ENCODE measurements around the gene LIPT2. TPM values are rescaled to one million over a fixed set of nuclear protein-coding genes. Genes with fewer than 3 reads are reported as not detected.

The LIPT2 gene
- total RNA-seq, 2 donors from 2014 or later: 3.9 to 4.4 TPM

DNA sequence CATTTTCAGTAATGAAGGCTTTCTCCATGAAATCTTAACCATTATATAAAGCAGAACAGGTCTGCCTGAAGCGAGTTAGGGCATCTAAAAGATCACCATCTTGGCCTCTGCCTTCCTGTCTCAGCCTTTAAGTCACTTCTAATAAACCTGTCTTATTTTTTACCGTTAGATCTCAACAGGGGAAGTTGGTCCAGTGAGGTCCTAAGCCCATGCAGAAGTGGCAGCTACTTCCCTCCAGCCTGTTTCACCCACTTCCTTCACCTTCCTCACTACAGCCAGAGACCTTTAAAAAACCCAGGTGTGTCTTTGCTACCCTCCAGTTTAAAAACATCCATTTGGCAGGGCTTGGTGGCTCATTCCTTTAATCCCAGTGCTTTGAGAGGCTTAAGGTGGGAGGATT lies 14.1 kb upstream of the LIPT2 start:
- H3K4me3 ChIP-seq: no peak overlapping the region
- no peak for DNase-seq
- H3K36me3 ChIP-seq: no peaks in the 10 kb centered on the region
- no peak overlapping the region for H3K9ac ChIP-seq (ENCODE audit: low read depth in 2 of 2, low read length in 2 of 2)
- no peak overlapping the region for H3K27ac ChIP-seq
- no peaks in the 10 kb centered on the region for H3K4me1 ChIP-seq
- no peak for TF ChIP-seq CTCF (IDR thresholded peaks at IDR 0.05)
- no peaks in the 10 kb centered on the region for H3K9me3 ChIP-seq
- no peaks in the 10 kb centered on the region for H3K27me3 ChIP-seq
- intact Hi-C loops (cut with DNase I): no loop called here

- TF ChIP-seq CTCF (IDR thresholded peaks at IDR 0.05): no peak
- Histone ChIP-seq H3K4me3 (no peak overlapping the region), H3K27ac (no peak overlapping the region), H3K36me3 (no peaks in the 10 kb centered on the region), H3K9ac (ENCODE audit: low read depth in 2 of 2, low read length in 2 of 2) (no peak overlapping the region), H3K9me3 (no peaks in the 10 kb centered on the region), H3K27me3 (no peaks in the 10 kb centered on the region), H3K4me1 (no peaks in the 10 kb centered on the region)
- intact Hi-C loops (cut with DNase I): no loop called here
- no peak for DNase-seq
Observed at GRCh38 chr11:74506823-74507222, 13.3 kb upstream of the LIPT2 start.

- H3K27ac ChIP-seq: no peak overlapping the region
- TF ChIP-seq CTCF (IDR thresholded peaks at IDR 0.05): no peak
Observed at GRCh38 chr11:74505911-74506310, 12.4 kb upstream of the LIPT2 start.

DNA sequence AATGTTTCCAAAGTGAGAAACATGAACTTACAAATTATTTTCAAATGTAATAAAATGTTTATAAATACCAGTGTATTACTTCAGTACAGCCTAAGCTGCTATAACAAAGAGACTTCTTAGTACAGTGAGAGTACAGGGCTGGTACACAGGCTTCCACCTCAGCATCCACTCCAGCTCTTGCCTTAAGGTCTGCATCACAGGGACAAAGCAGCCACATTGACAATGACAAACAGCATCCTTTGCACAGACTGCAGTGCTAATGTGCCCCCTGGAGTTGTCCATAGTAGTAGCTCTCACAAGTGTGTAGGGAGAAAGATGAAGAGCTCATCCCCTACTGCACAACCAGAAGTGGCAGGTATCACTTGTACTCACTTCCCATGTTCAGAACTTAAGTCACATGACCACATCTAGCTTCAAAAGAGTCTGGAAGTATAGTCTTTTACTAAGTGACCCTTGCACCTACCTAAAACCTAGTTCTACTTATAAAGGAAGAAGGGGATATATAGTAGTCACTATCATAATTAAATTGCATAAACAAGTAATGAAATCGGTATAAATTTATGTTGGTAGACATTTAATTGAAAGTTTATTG lies 10.7 kb upstream of the LIPT2 start:
- Histone ChIP-seq H3K27me3 (no peaks in the 10 kb centered on the region), H3K4me1 (no peaks in the 10 kb centered on the region), H3K9me3 (no peaks in the 10 kb centered on the region), H3K36me3 (no peaks in the 10 kb centered on the region), H3K27ac (no peak overlapping the region), H3K9ac (ENCODE audit: low read depth in 2 of 2, low read length in 2 of 2) (no peak overlapping the region), H3K4me3 (no peak overlapping the region)
- no peak for TF ChIP-seq CTCF (IDR thresholded peaks at IDR 0.05)
- intact Hi-C loops (cut with DNase I): no loop called here
- DNase-seq: no peak

More at GRCh38 chr11:74505911-74506310, 12.4 kb upstream of the LIPT2 start:
- no peaks in the 10 kb centered on the region for H3K4me1 ChIP-seq
- no peaks in the 10 kb centered on the region for H3K36me3 ChIP-seq
- intact Hi-C loops (cut with DNase I): no loop called here
- no peaks in the 10 kb centered on the region for H3K9me3 ChIP-seq
- H3K4me3 ChIP-seq: no peak overlapping the region
- no peaks in the 10 kb centered on the region for H3K27me3 ChIP-seq
- DNase-seq: no peak
- H3K9ac ChIP-seq (ENCODE audit: low read depth in 2 of 2, low read length in 2 of 2): no peak overlapping the region

DNA sequence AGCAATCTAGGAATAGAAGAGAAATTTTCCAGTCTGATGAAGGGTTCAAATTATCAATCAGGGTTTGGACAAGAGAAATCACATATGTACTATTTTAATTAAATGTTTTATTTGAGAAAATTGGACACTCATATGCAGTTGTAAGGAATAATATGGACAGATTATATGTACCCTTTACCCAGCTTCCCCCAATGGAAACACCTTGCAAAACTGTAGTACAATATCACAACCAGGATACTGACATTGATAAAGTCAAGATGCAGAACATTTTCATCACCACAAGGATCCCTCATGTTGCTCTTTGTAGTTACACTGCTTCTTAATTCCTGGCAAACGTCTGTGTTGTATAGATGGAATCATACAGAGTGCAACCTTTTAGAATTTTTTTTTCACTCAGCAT lies 1.4 kb upstream of the LIPT2 start:
- TF ChIP-seq CTCF (IDR thresholded peaks at IDR 0.05): no peak
- intact Hi-C loops (cut with DNase I): no loop called here
- no peaks in the 10 kb centered on the region for H3K4me1 ChIP-seq
- H3K27ac ChIP-seq: no peak overlapping the region
- no peak overlapping the region for H3K9ac ChIP-seq (ENCODE audit: low read depth in 2 of 2, low read length in 2 of 2)
- DNase-seq: no peak
- no peaks in the 10 kb centered on the region for H3K27me3 ChIP-seq
- H3K9me3 ChIP-seq: no peaks in the 10 kb centered on the region
- H3K36me3 ChIP-seq: no peaks in the 10 kb centered on the region
- no peak overlapping the region for H3K4me3 ChIP-seq

Measured in colonic mucosa (tissue), 4 donors.